Measurements from ENCODE around the gene OR8S1. TPM values are rescaled to one million over a fixed set of nuclear protein-coding genes. Genes with fewer than 3 reads are reported as not detected.

The OR8S1 gene
- total RNA-seq, 1 experiment from 2014 or later, result not detected

GRCh38 chr12:48532601-48533000 is 7.2 kb downstream of the OR8S1 start:
- Histone ChIP-seq H3K4ac (ENCODE audit: low read depth, low read length) (no peak overlapping the region), H3K79me2 (ENCODE audit: insufficient read depth, low read length) (no peaks in the 10 kb centered on the region), H4K5ac (ENCODE audit: insufficient read length, low read depth, low read length) (no peak overlapping the region), H2AK5ac (ENCODE audit: insufficient read length, low read length) (no peak overlapping the region), H3K4me2 (ENCODE audit: insufficient read depth, insufficient read length, low read length) (no peak overlapping the region), H2BK5ac (ENCODE audit: insufficient read length, low read length) (no peak overlapping the region), H4K20me1 (ENCODE audit: control insufficient read depth, insufficient read depth, insufficient read length) (no peaks in the 10 kb centered on the region), H2BK15ac (ENCODE audit: low read depth, low read length) (no peak overlapping the region), H3T11ph (ENCODE audit: low read length) (no peak overlapping the region), H2BK12ac (ENCODE audit: insufficient read length, low read depth, low read length) (no peak overlapping the region), H3K27me3 (ENCODE audit: insufficient read depth, low read length) (no peaks in the 10 kb centered on the region), H3K9me3 (ENCODE audit: control insufficient read depth, low read depth, low read length) (no peaks in the 10 kb centered on the region), H2AFZ (ENCODE audit: low read length) (no peak overlapping the region), H3K79me1 (ENCODE audit: insufficient read depth, low read depth, low read length, poor library complexity, severe bottlenecking) (no peaks in the 10 kb centered on the region), H2BK120ac (ENCODE audit: low read depth, low read length, poor library complexity, severe bottlenecking) (no peak overlapping the region), H3K23me2 (ENCODE audit: insufficient read length, low read depth, low read length, poor library complexity, severe bottlenecking) (no peaks in the 10 kb centered on the region), H3K56ac (ENCODE audit: insufficient read length, low read depth, low read length) (no peak overlapping the region), H2BK20ac (ENCODE audit: low read depth, low read length, poor library complexity, severe bottlenecking) (no peak overlapping the region), H3K4me1 (ENCODE audit: insufficient read depth, low read length) (no peaks in the 10 kb centered on the region), H4K8ac (replicated peaks; ENCODE audit: insufficient read length, low read depth, low read length) (no peak overlapping the region), H3K18ac (ENCODE audit: insufficient read length, low read depth, low read length) (no peak overlapping the region), H4K91ac (ENCODE audit: insufficient read length, low read depth, low read length) (no peak overlapping the region), H3K9ac (ENCODE audit: extremely low read depth, insufficient read length, low read length) (no peak overlapping the region), H3K14ac (ENCODE audit: insufficient read depth, low read length) (no peak overlapping the region), H3K23ac (ENCODE audit: insufficient read length, low read depth, low read length) (no peak overlapping the region), H3K27ac (ENCODE audit: insufficient read length, low read depth, low read length) (no peak overlapping the region)
- Mint-ChIP-seq H3K9me3 (peaks cover 18 to 87% of the 10 kb centered on the region in 2 experiments), H3K27ac (no peak overlapping the region), H3K36me3 (ENCODE audit: insufficient read depth in 1 of 3, low read depth in 3 of 3) (no peaks in the 10 kb centered on the region), H3K4me3 (no peak overlapping the region), H3K4me1 (no peaks in the 10 kb centered on the region), H3K27me3 (ENCODE audit: low read depth) (peaks cover 6% of the 10 kb centered on the region)
- DNase-seq, result no peak
- no peak for TF ChIP-seq CTCF (conservative IDR thresholded peaks at IDR 0.05)
